ENCODE data around the gene CCDC90B. TPM values are rescaled to one million over a fixed set of nuclear protein-coding genes. Genes with fewer than 3 reads are reported as not detected.
A peak's percentile ranks its signal among the peaks of the same experiment; 100 is the strongest.

The CCDC90B gene
- total and polyA plus RNA-seq, 2 of the 8 experiments (the other 6 are each of a cell fraction or from before 2014, with no cell fraction given), result 21.8 to 54.5 TPM

DNA sequence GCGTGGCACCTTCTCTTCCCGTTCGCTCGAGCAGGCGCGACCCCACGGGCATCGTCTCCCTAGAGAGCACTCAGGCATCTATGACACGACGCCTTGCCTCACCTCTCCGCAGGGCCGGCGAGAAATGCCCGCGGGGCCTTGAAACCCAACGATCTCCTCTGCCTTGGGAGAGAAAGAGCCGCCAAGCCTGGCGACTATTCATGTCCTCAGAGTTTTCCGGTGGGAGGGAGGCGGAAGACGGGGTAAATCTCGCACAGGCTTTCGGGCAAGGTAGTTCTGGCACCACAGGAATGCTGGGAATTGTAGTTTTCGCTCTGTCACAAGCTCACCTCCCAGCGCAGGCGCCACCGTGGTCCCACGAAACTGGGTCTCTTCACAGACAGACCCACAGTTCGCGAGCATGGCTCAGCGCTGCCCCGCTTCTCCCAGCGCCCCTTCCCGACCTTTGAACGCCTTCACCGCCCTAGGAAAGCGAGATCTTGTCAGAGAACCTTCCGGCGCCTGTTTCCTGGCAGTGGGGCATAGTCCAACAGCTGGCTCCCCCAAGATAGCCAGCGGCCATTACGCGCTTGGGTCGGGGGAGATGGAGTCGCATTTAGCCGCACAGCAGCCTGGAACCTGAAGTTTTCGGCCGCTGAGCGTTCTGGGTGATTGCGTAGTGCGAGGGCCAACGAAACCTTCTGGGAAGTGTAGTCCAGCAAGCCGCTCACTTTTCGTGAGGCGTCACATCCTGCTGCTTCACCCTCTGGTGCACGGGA is at the start of gene CCDC90B (continued):
- TF ChIP-seq HDAC2 (IDR thresholded peaks at IDR 0.05; ENCODE audit: borderline replicate concordance in 1 of 2, low read depth in 2 of 2, low read length in 2 of 2) (peak in 1 of 2 experiments; percentile 87; a peak in 2 of 4 replicates), GABPA (IDR thresholded peaks at IDR 0.05; ENCODE audit: borderline replicate concordance, insufficient read depth, low read length) (no peak), ZNF274 (IDR thresholded peaks at IDR 0.05; ENCODE audit: borderline replicate concordance, extremely low read depth, low read length) (no peak), POU5F1 (IDR thresholded peaks at IDR 0.05; ENCODE audit: low read depth, low read length) (no peak), SIRT6 (IDR thresholded peaks at IDR 0.05; ENCODE audit: low read length) (no peak), BRCA1 (IDR thresholded peaks at IDR 0.05; ENCODE audit: low read depth, low read length) (no peak), MAFK (IDR thresholded peaks at IDR 0.05; ENCODE audit: low read depth, low read length) (no peak), TAF7 (optimal IDR thresholded peaks at IDR 0.05; ENCODE audit: borderline replicate concordance, low read depth, low read length) (no peak), RAD21 (IDR thresholded peaks at IDR 0.05 in 1 of 2, conservative IDR thresholded peaks at IDR 0.05 in 1 of 2; ENCODE audit: low read depth in 2 of 2, low read length in 2 of 2) (peak; percentile 1 to 20; a peak in 1 of 4 replicates), SUZ12 (IDR thresholded peaks at IDR 0.05; ENCODE audit: low read length) (no peak), NRF1 (IDR thresholded peaks at IDR 0.05; ENCODE audit: low read depth, low read length) (peak; percentile 46; the same call in 1 of the 2 replicates), KDM5A (IDR thresholded peaks at IDR 0.05; ENCODE audit: low read length) (peak; percentile 31; the same call in 1 of the 2 replicates), EGR1 (IDR thresholded peaks at IDR 0.05; ENCODE audit: borderline replicate concordance, low read depth, low read length) (no peak; the same call in 1 of the 2 replicates), EP300 (IDR thresholded peaks at IDR 0.05; ENCODE audit: borderline replicate concordance in 1 of 2, low read depth in 2 of 2, low read length in 2 of 2) (no peak), CHD2 (IDR thresholded peaks at IDR 0.05; ENCODE audit: low read length) (peak; percentile 54), CBX8 (IDR thresholded peaks at IDR 0.05; ENCODE audit: borderline replicate concordance, low read depth, low read length) (no peak), SIN3A (conservative IDR thresholded peaks at IDR 0.05 in 1 of 2, IDR thresholded peaks at IDR 0.05 in 1 of 2; ENCODE audit: low read depth in 1 of 2, low read length in 2 of 2) (peak; percentile 26 to 55; a peak in 2 of 4 replicates), CEBPB (IDR thresholded peaks at IDR 0.05; ENCODE audit: low read depth, low read length) (peak; percentile 91), MAX (IDR thresholded peaks at IDR 0.05) (peak; percentile 47; the same call in 1 of the 2 replicates), SIX5 (IDR thresholded peaks at IDR 0.05; ENCODE audit: low read depth, low read length) (peak; percentile 97), CREB1 (IDR thresholded peaks at IDR 0.05) (peak; percentile 92), BACH1 (IDR thresholded peaks at IDR 0.05; ENCODE audit: low read length) (no peak), CBX5 (IDR thresholded peaks at IDR 0.05; ENCODE audit: low read depth, low read length) (no peak), POLR2AphosphoS5 (IDR thresholded peaks at IDR 0.05; ENCODE audit: low read depth, low read length) (peak; percentile 97)

Data from H1 (cell line).